SIG-M5 (cell line): ENCODE results near the gene FBXL3.
"Not testable (repeated sequence)": the region's sequence is repeated elsewhere in the genome, so short reads cannot be mapped to it uniquely, and the experiment has no call there.

Experiments used
- DNase-seq: peaks from one replicate; lab custom pipeline; 2025; lab: John Stamatoyannopoulos, UW

FBXL3 gene

DNA sequence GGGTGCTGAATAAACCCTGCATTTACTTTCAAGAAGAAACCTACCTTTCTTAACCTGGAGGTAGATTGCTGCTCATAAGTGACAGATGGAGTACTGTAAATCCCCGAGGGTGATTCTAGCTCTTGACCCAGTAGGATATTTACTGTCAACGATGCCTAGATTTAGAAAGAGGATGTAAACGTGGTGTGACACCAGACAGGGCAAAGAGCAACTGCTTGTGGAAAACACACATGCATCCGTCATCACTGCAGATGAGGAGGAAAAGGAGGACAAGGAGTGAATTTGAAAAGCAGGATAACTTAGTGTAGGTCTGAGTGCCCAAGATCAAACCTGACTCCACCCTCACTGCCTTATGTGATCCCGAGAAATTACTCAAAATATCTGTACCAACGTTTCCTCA is 44.9 kb downstream of the FBXL3 start:
- no peak for DNase-seq

- DNase-seq, result no peak
These were observed 46.8 kb downstream of the FBXL3 start for GRCh38 chr13:76980075-76980718.

DNA sequence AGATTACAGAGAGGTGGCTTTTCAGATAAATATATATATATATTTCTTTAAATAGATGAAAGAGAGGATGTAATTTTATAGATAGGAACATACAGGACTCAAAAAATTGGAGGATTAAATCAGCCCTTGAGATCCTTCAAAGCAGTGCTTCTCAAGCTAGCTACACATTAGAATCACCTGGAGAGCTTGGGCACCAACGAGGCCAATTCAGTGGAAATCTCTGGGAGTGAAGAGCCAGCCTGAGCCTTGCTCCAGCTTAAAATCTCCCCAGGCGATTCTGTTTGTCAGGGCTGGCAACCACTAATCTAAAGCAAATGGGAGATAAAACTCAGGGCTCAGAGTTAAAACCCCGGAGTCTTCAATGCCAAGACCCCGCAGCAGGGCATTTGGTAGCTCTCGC is 50.0 kb downstream of the FBXL3 start:
- no peak for DNase-seq

DNA sequence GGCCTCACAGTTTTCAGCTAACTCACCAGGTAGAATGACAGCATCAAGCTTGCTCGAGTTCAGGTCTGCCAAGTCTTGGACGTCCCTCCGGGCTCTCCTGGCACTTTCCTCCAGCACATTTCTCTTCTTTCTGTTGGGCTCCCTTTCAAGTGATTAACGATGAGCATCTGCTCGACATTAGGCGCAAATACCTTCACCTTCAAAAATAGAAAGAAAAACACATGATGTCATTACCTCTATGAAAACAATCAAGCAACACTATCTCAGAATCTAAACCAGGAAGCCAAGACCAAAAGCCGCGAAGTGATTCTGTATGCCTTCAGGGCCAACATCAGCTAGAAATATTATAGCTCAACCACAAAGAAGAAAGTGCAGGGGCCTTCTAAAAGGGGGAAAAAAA is 50.5 kb downstream of the FBXL3 start:
- no peak for DNase-seq

DNA sequence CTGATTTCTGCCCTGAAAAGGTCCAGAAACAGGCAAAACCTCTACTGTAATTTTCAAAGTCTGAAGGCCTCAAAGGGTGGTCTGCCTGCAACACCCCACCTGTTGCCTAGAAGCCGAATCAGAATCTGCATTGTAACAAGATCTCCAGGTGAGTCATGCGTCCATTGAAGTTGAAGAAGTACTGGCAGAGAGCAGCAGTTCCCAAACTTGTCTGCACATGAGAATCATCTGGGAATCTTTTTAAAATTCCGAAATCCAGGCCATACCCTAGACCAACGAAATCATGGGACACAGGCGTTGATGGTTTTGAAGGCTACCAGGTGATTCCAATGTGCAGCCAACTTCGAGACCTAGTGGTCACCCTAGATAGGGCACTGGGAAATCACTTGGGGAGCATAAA is 51.1 kb downstream of the FBXL3 start:
- no peak for DNase-seq

GRCh38 chr13:76974618-76974975 is 52.4 kb downstream of the FBXL3 start:
- no peak for DNase-seq

- no peak for DNase-seq
These were observed 52.9 kb downstream of the FBXL3 start for GRCh38 chr13:76973920-76974617.

- DNase-seq, result no peak
These were observed 54.8 kb downstream of the FBXL3 start for GRCh38 chr13:76971851-76972829.

DNA sequence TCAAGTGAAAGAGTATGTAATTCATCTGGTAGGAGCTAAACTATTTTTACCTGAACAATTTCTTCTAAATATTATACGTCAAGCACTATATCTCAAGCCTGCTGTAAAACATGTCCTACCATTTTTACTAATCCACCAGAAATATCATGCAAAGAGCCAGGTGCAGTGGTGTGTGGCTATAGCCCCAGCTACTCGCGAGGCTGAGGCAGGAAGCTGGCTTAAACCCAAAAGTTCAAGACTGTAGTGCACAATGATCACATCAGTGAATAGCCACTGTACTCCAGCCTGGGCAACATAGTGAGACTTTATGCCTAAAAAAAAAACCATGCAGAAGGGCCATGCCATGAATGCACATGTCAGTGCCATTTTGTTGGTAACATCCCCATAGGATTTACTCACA is 55.7 kb downstream of the FBXL3 start:
- DNase-seq, result no peak

DNA sequence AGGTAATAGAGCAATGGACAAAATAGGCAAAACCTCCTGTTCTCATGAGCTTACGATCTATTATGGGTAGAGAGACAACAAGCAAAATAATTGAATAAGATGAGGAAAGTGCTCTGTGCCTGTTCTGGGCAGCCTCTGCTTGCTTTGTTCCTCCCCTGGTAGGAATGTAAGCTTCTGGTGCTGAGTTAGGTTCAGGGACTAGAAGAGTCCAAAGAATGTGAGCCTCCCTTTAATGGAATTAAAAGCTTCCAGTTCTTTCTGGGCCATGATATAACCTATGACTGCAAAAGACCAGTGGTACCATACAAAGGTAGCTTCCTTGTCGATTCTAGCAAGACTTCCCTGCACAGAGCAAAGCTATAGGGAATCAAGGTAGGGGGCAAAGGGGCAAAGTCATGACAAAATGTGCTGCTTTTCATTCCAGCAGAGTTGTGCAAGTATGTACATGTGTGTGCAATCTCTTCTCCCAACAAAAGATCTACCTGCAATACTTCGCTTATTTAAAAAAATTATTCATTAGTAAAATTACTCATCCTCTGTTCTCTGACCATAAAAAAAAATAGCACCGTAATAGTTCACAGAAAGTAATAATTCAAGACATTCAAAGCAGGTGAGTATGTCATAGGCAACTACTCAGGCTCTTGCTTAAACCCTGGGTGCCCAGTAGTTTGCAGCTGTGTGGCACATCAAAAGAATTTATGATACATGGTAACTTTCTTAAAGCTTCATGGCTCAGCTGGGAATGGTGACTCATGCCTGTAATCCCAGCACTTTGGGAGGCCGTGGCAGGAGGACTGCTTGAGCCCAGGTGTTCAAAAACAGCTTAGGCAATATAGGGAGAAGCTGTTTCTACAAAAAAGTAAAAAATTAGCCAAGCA is 57.2 kb downstream of the FBXL3 start:
- DNase-seq, result no peak

DNA sequence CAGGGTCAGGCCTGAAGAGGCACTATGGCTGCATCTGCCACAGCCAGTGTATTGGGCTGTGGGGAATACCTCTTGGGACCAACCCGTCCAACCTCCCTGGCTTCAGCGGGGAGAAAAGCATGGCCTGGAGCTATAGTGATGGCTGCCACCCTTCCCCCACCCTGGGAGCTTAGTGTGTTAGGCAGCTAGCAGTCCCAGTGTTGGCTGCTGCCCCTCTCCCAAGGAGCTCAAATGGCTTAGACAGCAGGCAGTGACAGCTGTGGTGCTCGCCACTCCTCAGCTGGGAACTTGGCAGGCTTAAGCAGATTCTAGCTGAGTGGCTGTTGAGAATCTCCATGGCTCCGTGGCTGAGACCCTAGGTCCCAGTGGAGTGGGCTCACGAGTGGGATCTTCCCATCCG is 58.9 kb downstream of the FBXL3 start:
- DNase-seq, result no peak

DNA sequence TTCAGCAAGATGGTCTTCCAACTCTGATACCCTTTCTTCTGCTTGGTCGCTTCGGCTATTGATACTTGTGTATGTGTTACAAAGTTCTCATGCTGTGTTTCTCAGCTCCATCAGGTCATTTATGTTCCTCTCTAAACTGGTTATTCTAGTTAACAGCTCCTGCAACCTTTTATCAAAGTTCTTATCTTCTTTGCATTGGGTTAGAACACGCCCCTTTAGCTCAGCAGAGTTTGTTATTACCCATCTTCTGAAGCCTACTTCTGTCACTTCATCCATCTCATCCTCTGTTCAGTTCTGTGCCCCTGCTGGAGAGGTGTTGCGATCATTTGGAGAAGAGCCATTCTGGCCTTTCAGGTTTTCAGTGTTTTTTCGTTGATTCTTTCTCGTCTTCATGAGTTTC is 59.9 kb downstream of the FBXL3 start:
- no peak for DNase-seq

- no peak for DNase-seq
These were observed 61.1 kb downstream of the FBXL3 start for GRCh38 chr13:76965759-76966421.

DNA sequence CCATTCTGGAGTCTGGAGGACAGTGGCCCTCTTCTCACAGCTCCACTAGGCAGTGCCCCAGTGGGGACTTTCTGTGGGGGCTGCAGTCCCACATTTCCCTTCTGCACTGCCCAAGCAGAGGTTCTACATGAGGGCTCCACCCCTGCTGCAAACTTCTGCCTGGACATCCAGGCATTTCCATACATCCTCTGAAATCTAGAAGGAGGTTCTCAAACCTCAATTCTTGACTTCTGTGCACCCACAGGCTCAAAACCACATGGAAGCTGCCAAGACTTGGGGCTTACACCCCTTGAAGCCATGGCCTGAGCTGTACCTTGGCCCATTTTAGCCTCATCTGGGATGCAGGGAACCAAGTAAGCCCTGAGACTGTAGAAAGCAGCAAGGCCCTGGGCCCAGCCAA is 67.2 kb downstream of the FBXL3 start:
- not testable (repeated sequence) for DNase-seq

DNA sequence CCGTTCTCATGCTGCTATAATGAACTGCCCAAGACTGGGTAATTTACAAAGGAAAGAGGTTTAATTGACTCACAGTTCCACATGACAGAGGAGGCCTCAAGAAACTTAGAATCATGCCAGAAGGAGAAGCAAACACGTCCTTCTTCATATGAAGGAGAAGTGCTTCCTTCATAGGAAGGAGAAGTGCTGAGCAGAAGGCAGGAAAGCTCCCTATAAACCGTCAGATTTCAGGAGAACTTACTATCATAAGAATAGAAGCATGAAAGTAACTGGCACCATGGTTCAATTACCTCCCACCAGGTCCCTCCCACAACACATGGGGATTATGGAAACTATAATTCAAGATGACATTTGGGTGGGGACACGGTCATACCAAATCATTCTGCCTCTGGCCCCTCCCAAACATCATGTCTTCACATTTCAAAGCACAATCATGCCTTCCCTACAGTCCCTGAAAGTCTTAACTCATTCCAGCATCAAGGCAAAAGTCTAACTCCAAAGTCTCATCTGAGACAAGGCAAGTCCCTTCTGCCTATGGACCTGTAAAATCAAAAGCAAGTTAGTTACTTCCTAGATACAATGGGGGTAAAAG is 68.0 kb downstream of the FBXL3 start:
- no peak for DNase-seq

DNA sequence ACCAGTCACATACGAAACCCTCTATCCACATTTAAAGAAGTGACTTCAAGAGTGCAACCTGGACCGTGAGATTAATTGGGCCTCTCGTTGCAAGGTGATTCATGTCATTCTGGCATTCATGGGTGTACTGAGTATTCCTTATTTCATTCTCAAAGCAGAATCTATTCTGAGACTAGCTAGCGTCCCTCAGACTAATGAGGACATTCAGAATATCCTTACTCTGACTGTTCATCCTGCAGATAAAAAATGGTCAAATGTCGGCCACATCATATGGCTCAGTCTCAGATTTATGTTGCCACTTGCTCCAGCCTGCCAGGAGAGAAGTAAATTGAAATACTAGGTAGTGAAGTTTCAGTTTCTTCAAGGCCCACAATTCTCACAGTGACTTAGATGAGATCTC is 71.3 kb downstream of the FBXL3 start:
- no peak for DNase-seq
